ENCODE data around the gene NACC1. TPM values are rescaled to one million over a fixed set of nuclear protein-coding genes. Genes with fewer than 3 reads are reported as not detected.

NACC1 gene
- total and polyA plus RNA-seq, 2 of the 13 experiments (the other 11 are each of a cell fraction or from before 2014, with no cell fraction given) = 31.8 to 42.3 TPM

- TF ChIP-seq ZNF691 (CRISPR knock-in tag; IDR thresholded peaks at IDR 0.05; ENCODE audit: borderline replicate concordance, low read depth) (no peak), KLF16 (CRISPR knock-in tag; IDR thresholded peaks at IDR 0.05) (no peak), ZNF143 (CRISPR knock-in tag; IDR thresholded peaks at IDR 0.05) (no peak), ZNF589 (CRISPR knock-in tag; conservative IDR thresholded peaks at IDR 0.05) (no peak), SAP130 (CRISPR knock-in tag; IDR thresholded peaks at IDR 0.05; ENCODE audit: low read depth) (peak; percentile 62), SP140L (CRISPR knock-in tag; IDR thresholded peaks at IDR 0.05; ENCODE audit: borderline replicate concordance) (no peak), RARG (CRISPR knock-in tag; IDR thresholded peaks at IDR 0.05; ENCODE audit: low read depth) (no peak), MXD4 (CRISPR knock-in tag; IDR thresholded peaks at IDR 0.05) (no peak), CENPBD1 (CRISPR knock-in tag; IDR thresholded peaks at IDR 0.05; ENCODE audit: borderline replicate concordance, low read depth) (no peak), TERF1 (CRISPR knock-in tag; IDR thresholded peaks at IDR 0.05) (no peak), ZNF747 (CRISPR knock-in tag; IDR thresholded peaks at IDR 0.05; ENCODE audit: borderline replicate concordance) (no peak), ZNF230 (CRISPR knock-in tag; IDR thresholded peaks at IDR 0.05) (no peak), HNF4G (IDR thresholded peaks at IDR 0.05; ENCODE audit: borderline replicate concordance, low read depth, low read length) (no peak), HNF4G (CRISPR knock-in tag; IDR thresholded peaks at IDR 0.05; ENCODE audit: borderline replicate concordance, low read depth) (no peak), ZNF460 (CRISPR knock-in tag; IDR thresholded peaks at IDR 0.05; ENCODE audit: borderline replicate concordance) (no peak), ZMYM3 (CRISPR knock-in tag; IDR thresholded peaks at IDR 0.05) (no peak), NR3C1 (CRISPR knock-in tag; IDR thresholded peaks at IDR 0.05) (no peak), AFF4 (CRISPR knock-in tag; IDR thresholded peaks at IDR 0.05) (no peak), FOXM1 (CRISPR knock-in tag; IDR thresholded peaks at IDR 0.05) (no peak), GLMP (CRISPR knock-in tag; IDR thresholded peaks at IDR 0.05; ENCODE audit: borderline replicate concordance) (no peak), FOSL2 (CRISPR knock-in tag; IDR thresholded peaks at IDR 0.05) (peak; percentile 83), PRMT3 (CRISPR knock-in tag; IDR thresholded peaks at IDR 0.05; ENCODE audit: borderline replicate concordance, low read depth) (no peak)
Observed at GRCh38 chr19:13154241-13154778, 36.2 kb downstream of the NACC1 start (continued).

Data from HepG2 (cell line).